ENCODE results near the gene IL1RN. TPM values are rescaled to one million over a fixed set of nuclear protein-coding genes. Genes with fewer than 3 reads are reported as not detected.

The IL1RN gene
- total and polyA plus RNA-seq, 2 of the 8 experiments (the other 6 are each of a cell fraction or from before 2014, with no cell fraction given) = not detected

- H3K18ac ChIP-seq (ENCODE audit: extremely low read depth, low read length) = no peak overlapping the region
- H3K4me1 ChIP-seq (replicated peaks in 1 of 4; ENCODE audit: control insufficient read depth in 3 of 4, insufficient read depth in 4 of 4, low read length in 3 of 4) = no peaks in the 10 kb centered on the region
- ChIA-PET CTCF (ENCODE audit: partially characterized antibody) (interaction anchor here (1.5 to 10.3 kb wide), 3 partner anchors 17 to 44 kb away, joined by 4 to 71 read pairs (median 6); no protein-coding TSS in a partner anchor), POLR2A (ENCODE audit: partially characterized antibody) (no interaction called here)
- 67% methylated on average over 3 of the region's 3 CpGs; no CpG with 5 or more reads in 1 of the 2 experiments for WGBS, 2 experiments (ENCODE audit: extremely low coverage in 1 of 2, insufficient coverage in 1 of 2, insufficient read length in 1 of 2, insufficient replicate concordance in 2 of 2, low coverage in 1 of 2, low lambda C conversion rate in 2 of 2, missing lambda C conversion rate in 1 of 2)
- no peak for DNase-seq (ENCODE audit: low read depth in 1 of 2, low spot score in 2 of 2)
- no peaks in the 10 kb centered on the region for H3K79me1 ChIP-seq (ENCODE audit: low read depth, low read length)
- no peak overlapping the region for H3K27ac ChIP-seq (ENCODE audit: low read depth, low read length)
- H4K5ac ChIP-seq (ENCODE audit: insufficient read length, low read depth, low read length) = no peak overlapping the region
- H3K4me2 ChIP-seq (ENCODE audit: insufficient read depth in 1 of 2, low read depth in 2 of 2, low read length in 2 of 2) = no peak overlapping the region
- H3K4me3 ChIP-seq (ENCODE audit: extremely low read depth in 1 of 4, insufficient read depth in 2 of 4, low read depth in 3 of 4, low read length in 4 of 4) = no peak overlapping the region
- no peak overlapping the region for H4K91ac ChIP-seq (replicated peaks; ENCODE audit: insufficient read length, low read length)
- no peak for FAIRE-seq
- H3K9me3 ChIP-seq (ENCODE audit: insufficient read depth in 2 of 2, low read depth in 1 of 2, low read length in 1 of 2) = no peaks in the 10 kb centered on the region
- no peak overlapping the region for H3K14ac ChIP-seq (ENCODE audit: insufficient read length)
- no peak overlapping the region for H3K4ac ChIP-seq (replicated peaks; ENCODE audit: insufficient read length, low read depth, low read length)
- H2BK120ac ChIP-seq (replicated peaks; ENCODE audit: low read depth, low read length) = no peak overlapping the region
- no peaks in the 10 kb centered on the region for H3K23me2 ChIP-seq (ENCODE audit: low read depth, low read length)
- H3K56ac ChIP-seq (replicated peaks; ENCODE audit: insufficient read length, low read depth, low read length) = no peak overlapping the region
- H2BK5ac ChIP-seq (ENCODE audit: low read depth, low read length) = no peak overlapping the region
- peaks cover 0 to 2% of the 10 kb centered on the region in 2 experiments for H4K20me1 ChIP-seq (replicated peaks in 1 of 2; ENCODE audit: control insufficient read depth in 1 of 2, insufficient read depth in 2 of 2, low read length in 2 of 2)
- H2BK15ac ChIP-seq (ENCODE audit: low read length) = no peak overlapping the region
- no peak overlapping the region for H4K8ac ChIP-seq (ENCODE audit: extremely low read depth, insufficient read depth, low read length)
- H3K9ac ChIP-seq (replicated peaks in 1 of 4; ENCODE audit: extremely low read depth in 1 of 4, low read depth in 3 of 4, low read length in 3 of 4) = no peak overlapping the region
- no peaks in the 10 kb centered on the region for H3K36me3 ChIP-seq (ENCODE audit: control insufficient read depth in 2 of 4, insufficient read depth in 4 of 4, low read length in 3 of 4)
- no peak overlapping the region for H2AFZ ChIP-seq (ENCODE audit: low read length)
- no peak overlapping the region for H2AK5ac ChIP-seq (ENCODE audit: low read depth, low read length)
- H2BK20ac ChIP-seq (ENCODE audit: low read length) = no peak overlapping the region
- H2BK12ac ChIP-seq (ENCODE audit: low read depth, low read length) = no peak overlapping the region
- no peaks in the 10 kb centered on the region for H3K79me2 ChIP-seq (ENCODE audit: control insufficient read depth in 1 of 2, insufficient read depth in 2 of 2, low read length in 2 of 2)
- no peak overlapping the region for H3K23ac ChIP-seq (ENCODE audit: insufficient read length)
- no peaks in the 10 kb centered on the region for H3K27me3 ChIP-seq (replicated peaks in 1 of 4; ENCODE audit: control insufficient read depth in 3 of 4, extremely low read depth in 1 of 4, insufficient read depth in 3 of 4, low read length in 3 of 4)
- TF ChIP-seq CTCF (IDR thresholded peaks at IDR 0.05; ENCODE audit: control extremely low read depth in 1 of 3, insufficient read depth in 1 of 3, low read depth in 1 of 3, low read length in 3 of 3) (no peak), SAP30 (IDR thresholded peaks at IDR 0.05; ENCODE audit: insufficient read depth, insufficient replicate concordance, low read length) (no peak), RAD21 (IDR thresholded peaks at IDR 0.05 in 1 of 2, conservative IDR thresholded peaks at IDR 0.05 in 1 of 2; ENCODE audit: low read depth in 2 of 2, low read length in 2 of 2) (no peak), TEAD4 (IDR thresholded peaks at IDR 0.05; ENCODE audit: low read depth, low read length) (no peak), CTBP2 (IDR thresholded peaks at IDR 0.05; ENCODE audit: borderline replicate concordance, insufficient read depth, insufficient read length, low read length) (no peak), ZNF274 (IDR thresholded peaks at IDR 0.05; ENCODE audit: borderline replicate concordance, extremely low read depth, low read length) (no peak), PHF8 (conservative IDR thresholded peaks at IDR 0.05; ENCODE audit: low read depth, low read length) (no peak), YY1 (IDR thresholded peaks at IDR 0.05; ENCODE audit: low read depth, low read length) (no peak), KDM5A (IDR thresholded peaks at IDR 0.05; ENCODE audit: low read length) (no peak), CEBPB (IDR thresholded peaks at IDR 0.05; ENCODE audit: low read depth, low read length) (no peak)
- TF ChIP-seq, protein P1, sequence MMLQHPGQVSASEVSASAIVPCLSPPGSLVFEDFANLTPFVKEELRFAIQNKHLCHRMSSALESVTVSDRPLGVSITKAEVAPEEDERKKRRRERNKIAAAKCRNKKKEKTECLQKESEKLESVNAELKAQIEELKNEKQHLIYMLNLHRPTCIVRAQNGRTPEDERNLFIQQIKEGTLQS (IDR thresholded peaks at IDR 0.05; ENCODE audit: insufficient read depth, low read depth, low read length) = no peak
These were observed 6.5 kb upstream of the IL1RN start for GRCh38 chr2:113120861-113121260.

Measured in H1 (cell line).